ENCODE results near the gene ATP11A. TPM values are rescaled to one million over a fixed set of nuclear protein-coding genes. Genes with fewer than 3 reads are reported as not detected.
A peak's percentile ranks its signal among the peaks of the same experiment; 100 is the strongest.

Gene ATP11A
- total RNA-seq, 1 experiment from 2014 or later = 80.4 TPM

GRCh38 chr13:112731667-112732616, 42.1 kb downstream of the ATP11A start:
- no peak overlapping the region for H2AFZ ChIP-seq (ENCODE audit: low read depth, low read length, poor library complexity, severe bottlenecking)
- H3K36me3 ChIP-seq (ENCODE audit: control insufficient read depth in 1 of 2, insufficient read depth in 2 of 2, low read length in 2 of 2) = no peaks in the 10 kb centered on the region
- no peaks in the 10 kb centered on the region for H3K9me3 ChIP-seq (ENCODE audit: control insufficient read depth in 1 of 2, insufficient read depth in 1 of 2, low read depth in 1 of 2, low read length in 2 of 2)
- POLR2A ChIA-PET = no interaction called here
- H3K27me3 ChIP-seq (ENCODE audit: insufficient read depth, low read length) = no peaks in the 10 kb centered on the region
- H3K79me2 ChIP-seq (ENCODE audit: insufficient read depth, low read length) = peaks cover 62% of the 10 kb centered on the region
- TF ChIP-seq POLR2A (IDR thresholded peaks at IDR 0.05; ENCODE audit: borderline replicate concordance, extremely low read depth, insufficient read depth, insufficient read length) (no peak), EZH2phosphoT487 (IDR thresholded peaks at IDR 0.05; ENCODE audit: borderline replicate concordance) (no peak), FOSL1 (IDR thresholded peaks at IDR 0.05; ENCODE audit: low read depth) (no peak), CBX3 (IDR thresholded peaks at IDR 0.05; ENCODE audit: low read depth) (no peak), RAD21 (IDR thresholded peaks at IDR 0.05; ENCODE audit: low read depth) (no peak), CTCF (IDR thresholded peaks at IDR 0.05 in 2 of 3, conservative IDR thresholded peaks at IDR 0.05 in 1 of 3; ENCODE audit: borderline replicate concordance in 1 of 3, insufficient read depth in 1 of 3, low read depth in 2 of 3, low read length in 2 of 3) (no peak), ZNF274 (IDR thresholded peaks at IDR 0.05; ENCODE audit: low read depth, low read length) (no peak), ELF1 (IDR thresholded peaks at IDR 0.05; ENCODE audit: borderline replicate concordance, low read depth) (no peak), SRF (IDR thresholded peaks at IDR 0.05; ENCODE audit: low read depth) (no peak), TCF7L2 (IDR thresholded peaks at IDR 0.05; ENCODE audit: borderline replicate concordance, extremely low read depth, insufficient read depth, insufficient read length) (no peak), JUND (IDR thresholded peaks at IDR 0.05) (no peak), ZBTB33 (IDR thresholded peaks at IDR 0.05; ENCODE audit: extremely low read depth, insufficient replicate concordance, low read length) (no peak), MAX (IDR thresholded peaks at IDR 0.05) (no peak), ATF3 (IDR thresholded peaks at IDR 0.05) (no peak), REST (IDR thresholded peaks at IDR 0.05; ENCODE audit: low read depth) (no peak), SP1 (IDR thresholded peaks at IDR 0.05; ENCODE audit: low read depth) (no peak), EZH2 (IDR thresholded peaks at IDR 0.05) (no peak), SIN3A (IDR thresholded peaks at IDR 0.05; ENCODE audit: low read depth) (no peak)
- no peak overlapping the region for H3K9ac ChIP-seq (ENCODE audit: low read length)
- peak overlapping the region; percentile 60 for H3K4me2 ChIP-seq (ENCODE audit: low read length)
- no peak overlapping the region for H3K4me3 ChIP-seq (replicated peaks in 1 of 2; ENCODE audit: low read depth in 1 of 2, low read length in 2 of 2)
- no peaks in the 10 kb centered on the region for H3K9me2 ChIP-seq (ENCODE audit: insufficient read depth)
- RAD21 ChIA-PET (ENCODE audit: low non-redundant PET in 1 of 2, low total read pairs in 2 of 2, uncharacterized antibody in 2 of 2, unreplicated experiment in 2 of 2) = no interaction called here
- no TSS peak for BruUV-seq (replicated peaks)
- H3K4me1 ChIP-seq (ENCODE audit: control insufficient read depth in 1 of 2, insufficient read depth in 2 of 2, low read length in 2 of 2) = peaks cover 31 to 32% of the 10 kb centered on the region in 2 experiments
- H3K27ac ChIP-seq (ENCODE audit: low read depth, low read length) = no peak overlapping the region
- H4K20me1 ChIP-seq (ENCODE audit: insufficient read depth) = 0 out of 2 replicates have a peak, but pooled peaks cover 8% of the 10 kb centered on the region
- intact Hi-C loops (cut with micrococcal nuclease) = loop anchor here (5.0 kb wide), 1 partner anchor 140 kb away; no protein-coding TSS in a partner anchor
- DNase-seq (ENCODE audit: low read depth, low spot score) = no peak
- CTCF ChIA-PET = no interaction called here
- no peak; the same call in 1 of the 2 replicates for ATAC-seq

Measured in HCT116 (cell line).